MM.1S (cell line): ENCODE measurements around the gene WDR64.

Experiments
- DNase-seq: peaks from one replicate; pipeline ENCODE4 v3.0.0-alpha.2; 2015
- H2AFZ ChIP-seq: fragments of 300-600 bp; sonication (generic); 2 replicates; pipeline ENCODE4 v1.6.0; 2016; ENCODE audit warnings: antibody characterized with exemption, low read length
- H3F3A ChIP-seq: fragments of 300-600 bp; sonication (generic); 2 replicates; pipeline ENCODE4 v1.6.1; 2016; ENCODE audit warnings: mild to moderate bottlenecking, antibody characterized with exemption, low read length, moderate library complexity, mixed read lengths; ENCODE audit not compliant: insufficient read depth
- H3K27ac ChIP-seq: fragments of 300-600 bp; sonication (generic); 2 replicates; pipeline ENCODE4 v1.5.1; 2016; ENCODE audit warnings: mild to moderate bottlenecking, low read length
- H3K27me3 ChIP-seq: fragments of 300-600 bp; sonication (generic); replicated peaks from 2 replicates; pipeline ENCODE4 v1.6.0; 2016; ENCODE audit warnings: low read length; ENCODE audit not compliant: insufficient read depth
- H3K36me3 ChIP-seq: fragments of 300-600 bp; sonication (generic); replicated peaks from 2 replicates; pipeline ENCODE4 v1.6.1; 2016; ENCODE audit warnings: mild to moderate bottlenecking, low read length, mixed read lengths; ENCODE audit not compliant: insufficient read depth
- H3K4me1 ChIP-seq: fragments of 300-600 bp; sonication (generic); 2 replicates; pipeline ENCODE4 v1.6.1; 2016; ENCODE audit warnings: low read length, mixed read lengths
- H3K4me2 ChIP-seq: fragments of 300-600 bp; sonication (generic); 2 replicates; pipeline ENCODE4 v1.6.0; 2016; ENCODE audit warnings: low read depth, low read length
- H3K4me3 ChIP-seq: fragments of 300-600 bp; sonication (generic); 2 replicates; pipeline ENCODE4 v1.5.1; 2016; ENCODE audit warnings: low read length, mixed read lengths
- H3K79me2 ChIP-seq: fragments of 300-600 bp; sonication (generic); 2 replicates; pipeline ENCODE4 v1.6.1; 2016; ENCODE audit warnings: mixed run types, low read length, mixed read lengths
- H3K9ac ChIP-seq: fragments of 300-600 bp; sonication (generic); 2 replicates; pipeline ENCODE4 v1.6.1; 2016; ENCODE audit warnings: low read length, mixed read lengths
- H3K9me2 ChIP-seq: fragments of 300-600 bp; sonication (generic); replicated peaks from 2 replicates; pipeline ENCODE4 v1.6.1; 2016; ENCODE audit warnings: mild to moderate bottlenecking, low read length, mixed read lengths; ENCODE audit not compliant: insufficient read depth
- H3K9me3 ChIP-seq: fragments of 300-600 bp; sonication (generic); replicated peaks from 2 replicates; pipeline ENCODE4 v1.6.1; 2016; ENCODE audit warnings: mild to moderate bottlenecking, low read length, mixed read lengths; ENCODE audit not compliant: insufficient read depth
- H4K20me1 ChIP-seq: fragments of 300-600 bp; sonication (generic); 2 replicates; pipeline ENCODE4 v1.6.1; 2016; ENCODE audit warnings: mild to moderate bottlenecking, low read length, moderate library complexity, mixed read lengths; ENCODE audit not compliant: insufficient read depth
- EZH2 ChIP-seq: fragments of 300-600 bp; sonication (generic); optimal IDR thresholded peaks from 2 replicates; pipeline ENCODE3; 2017; ENCODE audit warnings: low read depth, mild to moderate bottlenecking, antibody characterized with exemption, low read length, mixed read lengths
- EZH2phosphoT487 ChIP-seq: fragments of 300-600 bp; sonication (generic); IDR thresholded peaks from 2 replicates; pipeline ENCODE4 v1.6.1; 2018; ENCODE audit warnings: antibody characterized with exemption, low read length
- TF ChIP-seq, protein P1 (sequence below): fragments of 300-600 bp; sonication (generic); IDR thresholded peaks from 2 replicates; pipeline ENCODE4 v1.5.1; 2016; ENCODE audit warnings: antibody characterized with exemption, low read length, mixed read lengths

Gene WDR64

GRCh38 chr1:241630476-241630875 is 21.6 kb upstream of the WDR64 start:
- H3F3A ChIP-seq = peaks cover 11% of the 10 kb centered on the region
- H4K20me1 ChIP-seq = no peaks in the 10 kb centered on the region
- H3K9me3 ChIP-seq = no peaks in the 10 kb centered on the region
- peaks cover 14% of the 10 kb centered on the region for H3K4me1 ChIP-seq
- no peak overlapping the region for H3K4me3 ChIP-seq
- no peak overlapping the region for H3K27ac ChIP-seq
- H3K79me2 ChIP-seq = peaks cover 40% of the 10 kb centered on the region
- H3K4me2 ChIP-seq = no peak overlapping the region
- H3K27me3 ChIP-seq = no peaks in the 10 kb centered on the region
- H2AFZ ChIP-seq = no peak overlapping the region
- H3K9me2 ChIP-seq = no peaks in the 10 kb centered on the region
- no peak for DNase-seq
- no peak overlapping the region for H3K9ac ChIP-seq
- peaks cover 12% of the 10 kb centered on the region for H3K36me3 ChIP-seq
- TF ChIP-seq, protein P1, sequence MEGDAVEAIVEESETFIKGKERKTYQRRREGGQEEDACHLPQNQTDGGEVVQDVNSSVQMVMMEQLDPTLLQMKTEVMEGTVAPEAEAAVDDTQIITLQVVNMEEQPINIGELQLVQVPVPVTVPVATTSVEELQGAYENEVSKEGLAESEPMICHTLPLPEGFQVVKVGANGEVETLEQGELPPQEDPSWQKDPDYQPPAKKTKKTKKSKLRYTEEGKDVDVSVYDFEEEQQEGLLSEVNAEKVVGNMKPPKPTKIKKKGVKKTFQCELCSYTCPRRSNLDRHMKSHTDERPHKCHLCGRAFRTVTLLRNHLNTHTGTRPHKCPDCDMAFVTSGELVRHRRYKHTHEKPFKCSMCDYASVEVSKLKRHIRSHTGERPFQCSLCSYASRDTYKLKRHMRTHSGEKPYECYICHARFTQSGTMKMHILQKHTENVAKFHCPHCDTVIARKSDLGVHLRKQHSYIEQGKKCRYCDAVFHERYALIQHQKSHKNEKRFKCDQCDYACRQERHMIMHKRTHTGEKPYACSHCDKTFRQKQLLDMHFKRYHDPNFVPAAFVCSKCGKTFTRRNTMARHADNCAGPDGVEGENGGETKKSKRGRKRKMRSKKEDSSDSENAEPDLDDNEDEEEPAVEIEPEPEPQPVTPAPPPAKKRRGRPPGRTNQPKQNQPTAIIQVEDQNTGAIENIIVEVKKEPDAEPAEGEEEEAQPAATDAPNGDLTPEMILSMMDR = no peak
- TF ChIP-seq EZH2 = no peak
- no peak for TF ChIP-seq EZH2phosphoT487

GRCh38 chr1:241630899-241631298 is 21.2 kb upstream of the WDR64 start:
- no peak overlapping the region for H2AFZ ChIP-seq
- no peak for TF ChIP-seq EZH2phosphoT487
- TF ChIP-seq, protein P1 = no peak
- TF ChIP-seq EZH2 = no peak
- H3K79me2 ChIP-seq = peaks cover 44% of the 10 kb centered on the region
- H3K27me3 ChIP-seq = no peaks in the 10 kb centered on the region
- no peaks in the 10 kb centered on the region for H3K9me3 ChIP-seq
- no peak overlapping the region for H3K4me3 ChIP-seq
- H3K36me3 ChIP-seq = peaks cover 12% of the 10 kb centered on the region
- no peak overlapping the region for H3K4me2 ChIP-seq
- no peak overlapping the region for H3K9ac ChIP-seq
- H3K9me2 ChIP-seq = no peaks in the 10 kb centered on the region
- peaks cover 18% of the 10 kb centered on the region for H3K4me1 ChIP-seq
- no peaks in the 10 kb centered on the region for H4K20me1 ChIP-seq
- H3K27ac ChIP-seq = no peak overlapping the region
- H3F3A ChIP-seq = peaks cover 11% of the 10 kb centered on the region
- DNase-seq = no peak

DNA sequence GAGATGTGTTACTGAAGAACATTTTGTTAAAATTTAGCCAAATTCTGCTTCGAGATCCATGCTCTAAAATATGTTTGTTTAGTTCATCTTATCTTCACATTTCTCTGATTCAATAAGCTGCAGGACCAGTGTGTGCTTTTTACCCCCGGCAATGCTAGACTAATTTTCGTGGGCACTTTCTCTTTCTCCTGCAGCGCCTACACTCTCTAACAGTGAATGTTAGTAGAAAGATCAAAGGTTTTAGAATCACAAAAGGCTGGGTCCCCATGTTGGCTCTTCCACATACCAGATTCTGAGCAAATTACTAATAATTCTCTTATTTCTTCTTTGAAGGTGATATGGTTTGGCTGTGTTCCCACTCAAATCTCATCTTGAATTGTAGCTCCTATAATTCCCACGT is 20.4 kb upstream of the WDR64 start:
- Histone ChIP-seq H4K20me1 (no peaks in the 10 kb centered on the region), H3K4me2 (no peak overlapping the region), H2AFZ (no peak overlapping the region), H3K4me3 (no peak overlapping the region), H3K27me3 (no peaks in the 10 kb centered on the region), H3K9me3 (no peaks in the 10 kb centered on the region), H3K9me2 (no peaks in the 10 kb centered on the region), H3F3A (peaks cover 11% of the 10 kb centered on the region), H3K36me3 (peaks cover 12% of the 10 kb centered on the region), H3K27ac (no peak overlapping the region), H3K9ac (no peak overlapping the region), H3K4me1 (peaks cover 25% of the 10 kb centered on the region), H3K79me2 (peaks cover 52% of the 10 kb centered on the region)
- TF ChIP-seq, protein P1 = no peak
- TF ChIP-seq EZH2phosphoT487 (no peak), EZH2 (no peak)
- DNase-seq = no peak

- Histone ChIP-seq H2AFZ (no peak overlapping the region), H3K4me3 (no peak overlapping the region), H4K20me1 (no peaks in the 10 kb centered on the region), H3K79me2 (peaks cover 65% of the 10 kb centered on the region), H3K4me2 (no peak overlapping the region), H3K36me3 (peaks cover 12% of the 10 kb centered on the region), H3K9ac (no peak overlapping the region), H3K9me3 (no peaks in the 10 kb centered on the region), H3F3A (peaks cover 6% of the 10 kb centered on the region), H3K27me3 (no peaks in the 10 kb centered on the region), H3K27ac (no peak overlapping the region), H3K9me2 (no peaks in the 10 kb centered on the region), H3K4me1 (peaks cover 30% of the 10 kb centered on the region)
- no peak for DNase-seq
- TF ChIP-seq EZH2phosphoT487 = no peak
- TF ChIP-seq, protein P1 = no peak
- no peak for TF ChIP-seq EZH2
Measured at GRCh38 chr1:241632987-241633386, 19.1 kb upstream of the WDR64 start.
